K562 (cell line): ENCODE results near the gene FOXO4. TPM values are rescaled to one million over a fixed set of nuclear protein-coding genes. Genes with fewer than 3 reads are reported as not detected.

Source experiments
- ATAC-seq: fragments of 200-7000 bp; cut with Tn5 transposase; 3 replicates; pipeline ENCODE4 v1.9.1; 2020; ENCODE audit warnings: moderate library complexity
- BruUV-seq: library from RNA; stranded (reverse); fragments of 400-500 nt; replicated peaks from 2 replicates; lab custom pipeline; 2021; lab: Mats Ljungman, UMichigan
- CTCF ChIA-PET: fragments of 300-600 bp; formaldehyde crosslinking; extraction: SDS; loops from one replicate; lab custom pipeline; 2021; ENCODE audit warnings: low intra/inter-chr PET ratio; lab: Yijun Ruan, JAX
- POLR2A ChIA-PET: fragments of 300-600, 350-650 bp; sonication (Branson Sonifier 250); formaldehyde crosslinking; extraction: SDS; loops from one replicate; lab custom pipeline; 2021; ENCODE audit warnings: antibody characterized with exemption, inconsistent platforms; lab: Yijun Ruan, JAX
- DNase-seq, 4 experiments: peaks; one replicate each; pipeline versions ENCODE4 v3.0.0 to v3.0.0-alpha.2; 2011 to 2018; ENCODE audit warnings: low spot score in 3 of 4, mixed read lengths in 3 of 4; ENCODE audit errors: extremely low read depth in 1 of 4
- FAIRE-seq: peaks from 2 replicates; lab custom pipeline; 2011; peaks lifted over from hg19 to GRCh38; lab: Jason Lieb, UNC
- H2AFZ ChIP-seq: 2 replicates; pipeline ENCODE4 v1.6.0; 2011; ENCODE audit warnings: low read depth, low read length, control low read depth, inconsistent platforms
- H3K27ac ChIP-seq: fragments of 200-600 bp; 3 replicates; pipeline ENCODE4 v1.8.0; 2011; ENCODE audit warnings: low read depth, mild to moderate bottlenecking, control low read depth, inconsistent platforms, low read length, moderate library complexity, mixed read lengths; ENCODE audit errors: extremely low read depth
- H3K27me3 ChIP-seq, 2 experiments: fragments of 300-600 bp in 1 of 2; 2 replicates in 1 of 2; 3 replicates in 1 of 2; pipeline versions ENCODE4 v1.6.0 to v1.8.0; 2011; ENCODE audit warnings: inconsistent platforms in 2 of 2, low read length in 2 of 2, mild to moderate bottlenecking in 1 of 2, mixed read lengths in 1 of 2, moderate library complexity in 1 of 2; ENCODE audit not compliant: control insufficient read depth in 2 of 2, insufficient read depth in 2 of 2
- H3K36me3 ChIP-seq: fragments of 300-600 bp; 3 replicates; pipeline ENCODE4 v1.8.0; 2011; ENCODE audit warnings: mild to moderate bottlenecking, low read length, inconsistent platforms; ENCODE audit not compliant: control insufficient read depth, insufficient read depth
- H3K4me1 ChIP-seq, 2 experiments: fragments of 200-600 bp in 1 of 2; replicated peaks in 1 of 2; 2 replicates in 1 of 2; 3 replicates in 1 of 2; pipeline versions ENCODE4 v1.5.1 to v1.8.0; 2011; ENCODE audit warnings: inconsistent platforms in 2 of 2, low read length in 2 of 2, mild to moderate bottlenecking in 1 of 2, mixed read lengths in 1 of 2, moderate library complexity in 1 of 2; ENCODE audit not compliant: control insufficient read depth in 2 of 2, insufficient read depth in 2 of 2
- H3K4me2 ChIP-seq: 2 replicates; pipeline ENCODE4 v1.6.1; 2011; ENCODE audit warnings: low read length, control low read depth, inconsistent platforms, mixed read lengths; ENCODE audit not compliant: insufficient read depth
- H3K4me3 ChIP-seq: fragments of 200-600 bp; sonication (generic), shearing (Covaris generic); 2 replicates; pipeline ENCODE4 v1.5.1; 2016; ENCODE audit warnings: control low read depth, inconsistent platforms
- H3K79me2 ChIP-seq: fragments of 200-600 bp; 3 replicates; pipeline ENCODE4 v1.8.0; 2011; ENCODE audit warnings: low read length, inconsistent platforms; ENCODE audit not compliant: control insufficient read depth, insufficient read depth
- H3K9ac ChIP-seq, 2 experiments: 2 replicates each; pipeline versions ENCODE4 v1.6.0 to v1.6.1; 2011; ENCODE audit warnings: low read depth in 2 of 2, low read length in 2 of 2, control low read depth in 1 of 2, inconsistent platforms in 1 of 2, mild to moderate bottlenecking in 1 of 2, mixed read lengths in 1 of 2; ENCODE audit not compliant: insufficient read depth in 1 of 2
- H3K9me1 ChIP-seq: one replicate; pipeline ENCODE4 v1.6.0; 2011; ENCODE audit warnings: inconsistent platforms, mild to moderate bottlenecking, low read length, moderate library complexity; ENCODE audit not compliant: control insufficient read depth, insufficient read depth
- H3K9me3 ChIP-seq: replicated peaks from 2 replicates; pipeline ENCODE4 v1.5.1; 2011; ENCODE audit warnings: low read depth, low read length, inconsistent platforms; ENCODE audit not compliant: control insufficient read depth, insufficient read depth
- H4K20me1 ChIP-seq: replicated peaks from 2 replicates; pipeline ENCODE4 v1.6.1; 2011; ENCODE audit warnings: low read length, inconsistent platforms, mixed read lengths; ENCODE audit not compliant: control insufficient read depth, insufficient read depth
- ARID1B ChIP-seq: fragments of 450-650 bp; IDR thresholded peaks from 2 replicates; pipeline ENCODE4 v1.6.1; 2016; ENCODE audit warnings: antibody characterized with exemption, mild to moderate bottlenecking, inconsistent platforms
- CBFA2T2 ChIP-seq: fragments of 450-650 bp; conservative IDR thresholded peaks from 2 replicates; pipeline ENCODE4 v1.6.1; 2017; ENCODE audit warnings: mild to moderate bottlenecking
- CBFA2T3 ChIP-seq: fragments of 450-650 bp; IDR thresholded peaks from 2 replicates; pipeline ENCODE4 v1.6.1; 2017
- CCAR2 ChIP-seq: fragments of 200-400 bp; formaldehyde crosslinking; IDR thresholded peaks from 2 replicates; pipeline ENCODE4 v1.6.1; 2017; ENCODE audit warnings: mild to moderate bottlenecking, low read depth, low read length
- NCOR1 ChIP-seq: fragments of 450-650 bp; IDR thresholded peaks from 2 replicates; pipeline ENCODE4 v1.6.1; 2016; ENCODE audit warnings: mild to moderate bottlenecking, moderate library complexity
- NFRKB ChIP-seq: fragments of 450-650 bp; IDR thresholded peaks from 2 replicates; pipeline ENCODE4 v1.6.1; 2016; ENCODE audit warnings: low read depth
- RAD21 ChIP-seq, 2 experiments: fragments of 250-450 bp in 1 of 2; fragments of 450-650 bp in 1 of 2; sonication (Bioruptor Pico) in 1 of 2; formaldehyde crosslinking in 1 of 2; IDR thresholded peaks in 1 of 2; conservative IDR thresholded peaks in 1 of 2; 2 replicates each; pipeline versions ENCODE4 v1.4.0 to v1.8.0; 2020 to 2022; ENCODE audit warnings: mild to moderate bottlenecking in 2 of 2, moderate library complexity in 1 of 2
- TAL1 ChIP-seq: fragments of 450-650 bp; IDR thresholded peaks from 2 replicates; pipeline ENCODE4 v1.6.1; 2016; ENCODE audit warnings: mild to moderate bottlenecking
- TCF3 ChIP-seq: sonication (generic); formaldehyde crosslinking; IDR thresholded peaks from 2 replicates; pipeline ENCODE4 v1.4.0; 2020; ENCODE audit warnings: mild to moderate bottlenecking, missing genetic modification reagents
- ZNF444 ChIP-seq: fragments of 250-450 bp; sonication (Bioruptor Pico); IDR thresholded peaks from 2 replicates; pipeline ENCODE4 v1.4.0; 2020; ENCODE audit warnings: mild to moderate bottlenecking, moderate library complexity
- WGBS: fragments of 100-300 bp; shearing (Covaris generic); methylation state at CpG from one replicate; pipeline ENCODE4 v1.1.6; 2016; ENCODE audit warnings: low coverage, mixed read lengths; ENCODE audit not compliant: insufficient coverage; ENCODE audit errors: missing lambda C conversion rate; 5-methylcytosine and 5-hydroxymethylcytosine counted together
- in situ Hi-C: fragments of 300-500 bp; cut with MboI; formaldehyde crosslinking; loops from 4 replicates; pipeline ENCODE4 v1.15.0; 2018; ENCODE audit warnings: inconsistent platforms, mixed read lengths
- intact Hi-C: fragments of 100-400 bp; cut with micrococcal nuclease; formaldehyde crosslinking; loops from 2 replicates; pipeline ENCODE4 v1.14.2; 2022
- polyA plus RNA-seq, 8 experiments: library from polyadenylated mRNA; depleted of rRNA in 4 of 8; stranded (reverse) in 5 of 8; unstranded in 3 of 8; fragments of >200 nt; fragmentation: Nextera tagmentation in 2 of 8; fragmentation: Illumina TruSeq in 1 of 8; extraction: Ambion mirVana in 2 of 8; extraction: Trizol in 1 of 8; gene quantifications; 2 replicates each; pipeline versions ENCODE4 v1.2.1 to v1.2.3, GENCODE V29; 2011 to 2014; ENCODE audit warnings: inconsistent platforms in 1 of 8, missing spikeins in 1 of 8
- total RNA-seq, 7 experiments: library from RNA; depleted of rRNA in 6 of 7; stranded (reverse); fragments of >200 nt in 6 of 7; fragmentation: Illumina TruSeq in 2 of 7; extraction: Trizol in 2 of 7; gene quantifications; 2 replicates each; pipeline versions ENCODE4 v1.2.1 to v1.2.3, GENCODE V29; 2011 to 2021; ENCODE audit warnings: low replicate concordance in 1 of 7
- TF ChIP-seq, protein P1 (sequence below): fragments of 250-450 bp; sonication (Bioruptor Pico); IDR thresholded peaks from 2 replicates; pipeline ENCODE4 v1.4.0; 2020; ENCODE audit warnings: borderline replicate concordance
- TF ChIP-seq, protein P2 (sequence below): sonication (generic); formaldehyde crosslinking; IDR thresholded peaks from 2 replicates; pipeline ENCODE4 v1.8.1; 2023; ENCODE audit warnings: mild to moderate bottlenecking, missing genetic modification reagents
- TF ChIP-seq, protein P3 (sequence below), 2 experiments: fragments of 150-350 bp in 1 of 2; IDR thresholded peaks; 2 replicates each; pipeline ENCODE4 v1.6.1; 2012 to 2016; ENCODE audit warnings: low read depth in 2 of 2, low read length in 2 of 2, mild to moderate bottlenecking in 1 of 2, moderate library complexity in 1 of 2
- TF ChIP-seq, protein P4 (sequence below): fragments of 450-650 bp; formaldehyde crosslinking; IDR thresholded peaks from 2 replicates; pipeline ENCODE4 v1.4.0; 2020; ENCODE audit warnings: mild to moderate bottlenecking, moderate library complexity

Gene FOXO4
- total and polyA plus RNA-seq, 9 of the 15 experiments (the other 6 are each of a cell fraction or from before 2014, with no cell fraction given) = 0.13 to 26.6 (median 8.5) TPM

DNA sequence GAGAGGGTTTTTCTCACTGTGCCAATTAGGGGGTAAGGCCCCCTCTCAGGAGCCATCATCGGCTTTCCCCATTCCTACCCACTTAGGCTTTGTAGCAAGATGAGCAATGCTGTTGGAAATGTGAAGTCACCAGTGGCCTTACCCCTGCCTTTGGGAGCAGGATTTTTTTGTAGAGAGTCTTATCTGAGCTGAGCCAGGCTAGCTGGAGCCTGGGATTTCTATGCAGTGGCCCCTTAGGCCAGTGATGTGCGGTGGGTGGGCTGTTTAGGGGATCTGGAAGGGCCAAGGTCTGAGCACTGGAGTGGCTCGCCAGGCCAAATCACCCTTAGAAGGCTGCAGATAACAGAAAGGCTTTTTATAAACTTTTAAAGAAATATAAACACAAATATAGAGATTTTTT lies 6.6 kb downstream of the FOXO4 start:
- WGBS = 0% methylated on average over 1 of the region's 3 CpGs
- Histone ChIP-seq H3K4me2 (peak overlapping the region; percentile 39), H3K36me3 (peaks cover 3% of the 10 kb centered on the region; the same call in 1 of the 3 replicates), H3K9me3 (no peaks in the 10 kb centered on the region), H2AFZ (no peak overlapping the region), H4K20me1 (no peaks in the 10 kb centered on the region), H3K27me3 (no peaks in the 10 kb centered on the region), H3K4me1 (peaks cover 46 to 60% of the 10 kb centered on the region in 2 experiments), H3K27ac (peak overlapping the region; percentile 91), H3K9ac (peak overlapping the region; percentile 69 to 82; a peak in 2 of 4 replicates), H3K9me1 (no peaks in the 10 kb centered on the region), H3K79me2 (peaks cover 24% of the 10 kb centered on the region), H3K4me3 (no peak overlapping the region)
- ChIA-PET POLR2A (interaction anchor here (0.6 to 2.3 kb wide), 3 partner anchors 9 to 16 kb away, joined by 3 to 9 read pairs (median 3); partner anchors contain the start of genes IL2RG and MED12), CTCF (no interaction called here)
- in situ Hi-C loops (no loop called here), intact Hi-C loops (loop anchor here (2.0 kb wide), 1 partner anchor 69 kb away; no protein-coding TSS in a partner anchor)
- peak; percentile 82 for FAIRE-seq
- peak; percentile 25 for ATAC-seq
- no TSS peak for BruUV-seq
- DNase-seq = peak in 2 of 4 experiments; percentile 49 to 77
- TF ChIP-seq CBFA2T2 (peak; percentile 39), TAL1 (peak; percentile 28; the same call in 1 of the 2 replicates), CBFA2T3 (peak; percentile 71), NFRKB (no peak), TCF3 (CRISPR knock-in tag) (peak; percentile 51), CCAR2 (no peak), ARID1B (peak; percentile 60), NCOR1 (peak; percentile 17; the same call in 1 of the 2 replicates), ZNF444 (no peak), RAD21 (CRISPR knock-in tag; conservative IDR thresholded peaks at IDR 0.05 in 1 of 2, IDR thresholded peaks at IDR 0.05 in 1 of 2) (no peak)
- TF ChIP-seq, protein P1, sequence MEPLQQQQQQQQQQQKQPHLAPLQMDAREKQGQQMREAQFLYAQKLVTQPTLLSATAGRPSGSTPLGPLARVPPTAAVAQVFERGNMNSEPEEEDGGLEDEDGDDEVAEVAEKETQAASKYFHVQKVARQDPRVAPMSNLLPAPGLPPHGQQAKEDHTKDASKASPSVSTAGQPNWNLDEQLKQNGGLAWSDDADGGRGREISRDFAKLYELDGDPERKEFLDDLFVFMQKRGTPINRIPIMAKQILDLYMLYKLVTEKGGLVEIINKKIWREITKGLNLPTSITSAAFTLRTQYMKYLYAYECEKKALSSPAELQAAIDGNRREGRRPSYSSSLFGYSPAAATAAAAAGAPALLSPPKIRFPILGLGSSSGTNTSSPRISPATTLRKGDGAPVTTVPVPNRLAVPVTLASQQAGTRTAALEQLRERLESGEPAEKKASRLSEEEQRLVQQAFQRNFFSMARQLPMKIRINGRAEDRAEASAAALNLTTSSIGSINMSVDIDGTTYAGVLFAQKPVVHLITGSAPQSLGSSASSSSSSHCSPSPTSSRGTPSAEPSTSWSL (CRISPR knock-in tag) = no peak
- TF ChIP-seq, protein P2, sequence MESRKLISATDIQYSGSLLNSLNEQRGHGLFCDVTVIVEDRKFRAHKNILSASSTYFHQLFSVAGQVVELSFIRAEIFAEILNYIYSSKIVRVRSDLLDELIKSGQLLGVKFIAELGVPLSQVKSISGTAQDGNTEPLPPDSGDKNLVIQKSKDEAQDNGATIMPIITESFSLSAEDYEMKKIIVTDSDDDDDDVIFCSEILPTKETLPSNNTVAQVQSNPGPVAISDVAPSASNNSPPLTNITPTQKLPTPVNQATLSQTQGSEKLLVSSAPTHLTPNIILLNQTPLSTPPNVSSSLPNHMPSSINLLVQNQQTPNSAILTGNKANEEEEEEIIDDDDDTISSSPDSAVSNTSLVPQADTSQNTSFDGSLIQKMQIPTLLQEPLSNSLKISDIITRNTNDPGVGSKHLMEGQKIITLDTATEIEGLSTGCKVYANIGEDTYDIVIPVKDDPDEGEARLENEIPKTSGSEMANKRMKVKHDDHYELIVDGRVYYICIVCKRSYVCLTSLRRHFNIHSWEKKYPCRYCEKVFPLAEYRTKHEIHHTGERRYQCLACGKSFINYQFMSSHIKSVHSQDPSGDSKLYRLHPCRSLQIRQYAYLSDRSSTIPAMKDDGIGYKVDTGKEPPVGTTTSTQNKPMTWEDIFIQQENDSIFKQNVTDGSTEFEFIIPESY (CRISPR knock-in tag) = no peak
- TF ChIP-seq, protein P3, sequence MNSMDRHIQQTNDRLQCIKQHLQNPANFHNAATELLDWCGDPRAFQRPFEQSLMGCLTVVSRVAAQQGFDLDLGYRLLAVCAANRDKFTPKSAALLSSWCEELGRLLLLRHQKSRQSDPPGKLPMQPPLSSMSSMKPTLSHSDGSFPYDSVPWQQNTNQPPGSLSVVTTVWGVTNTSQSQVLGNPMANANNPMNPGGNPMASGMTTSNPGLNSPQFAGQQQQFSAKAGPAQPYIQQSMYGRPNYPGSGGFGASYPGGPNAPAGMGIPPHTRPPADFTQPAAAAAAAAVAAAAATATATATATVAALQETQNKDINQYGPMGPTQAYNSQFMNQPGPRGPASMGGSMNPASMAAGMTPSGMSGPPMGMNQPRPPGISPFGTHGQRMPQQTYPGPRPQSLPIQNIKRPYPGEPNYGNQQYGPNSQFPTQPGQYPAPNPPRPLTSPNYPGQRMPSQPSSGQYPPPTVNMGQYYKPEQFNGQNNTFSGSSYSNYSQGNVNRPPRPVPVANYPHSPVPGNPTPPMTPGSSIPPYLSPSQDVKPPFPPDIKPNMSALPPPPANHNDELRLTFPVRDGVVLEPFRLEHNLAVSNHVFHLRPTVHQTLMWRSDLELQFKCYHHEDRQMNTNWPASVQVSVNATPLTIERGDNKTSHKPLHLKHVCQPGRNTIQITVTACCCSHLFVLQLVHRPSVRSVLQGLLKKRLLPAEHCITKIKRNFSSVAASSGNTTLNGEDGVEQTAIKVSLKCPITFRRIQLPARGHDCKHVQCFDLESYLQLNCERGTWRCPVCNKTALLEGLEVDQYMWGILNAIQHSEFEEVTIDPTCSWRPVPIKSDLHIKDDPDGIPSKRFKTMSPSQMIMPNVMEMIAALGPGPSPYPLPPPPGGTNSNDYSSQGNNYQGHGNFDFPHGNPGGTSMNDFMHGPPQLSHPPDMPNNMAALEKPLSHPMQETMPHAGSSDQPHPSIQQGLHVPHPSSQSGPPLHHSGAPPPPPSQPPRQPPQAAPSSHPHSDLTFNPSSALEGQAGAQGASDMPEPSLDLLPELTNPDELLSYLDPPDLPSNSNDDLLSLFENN (IDR thresholded peaks at IDR 0.05; ENCODE audit: low read depth in 2 of 2, low read length in 2 of 2) = no peak
- TF ChIP-seq, protein P4, sequence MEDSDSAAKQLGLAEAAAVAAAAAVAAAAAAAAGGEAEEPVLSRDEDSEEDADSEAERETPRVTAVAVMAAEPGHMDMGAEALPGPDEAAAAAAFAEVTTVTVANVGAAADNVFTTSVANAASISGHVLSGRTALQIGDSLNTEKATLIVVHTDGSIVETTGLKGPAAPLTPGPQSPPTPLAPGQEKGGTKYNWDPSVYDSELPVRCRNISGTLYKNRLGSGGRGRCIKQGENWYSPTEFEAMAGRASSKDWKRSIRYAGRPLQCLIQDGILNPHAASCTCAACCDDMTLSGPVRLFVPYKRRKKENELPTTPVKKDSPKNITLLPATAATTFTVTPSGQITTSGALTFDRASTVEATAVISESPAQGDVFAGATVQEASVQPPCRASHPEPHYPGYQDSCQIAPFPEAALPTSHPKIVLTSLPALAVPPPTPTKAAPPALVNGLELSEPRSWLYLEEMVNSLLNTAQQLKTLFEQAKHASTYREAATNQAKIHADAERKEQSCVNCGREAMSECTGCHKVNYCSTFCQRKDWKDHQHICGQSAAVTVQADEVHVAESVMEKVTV (CRISPR knock-in tag) = no peak
